ENCODE data around the gene MAST2. TPM values are rescaled to one million over a fixed set of nuclear protein-coding genes. Genes with fewer than 3 reads are reported as not detected.
A peak's percentile ranks its signal among the peaks of the same experiment; 100 is the strongest.
"Not testable (repeated sequence)": the region's sequence is repeated elsewhere in the genome, so short reads cannot be mapped to it uniquely, and the experiment has no call there.

The MAST2 gene
- total and polyA plus RNA-seq, 2 donors, result 40.0 to 53.0 TPM

DNA sequence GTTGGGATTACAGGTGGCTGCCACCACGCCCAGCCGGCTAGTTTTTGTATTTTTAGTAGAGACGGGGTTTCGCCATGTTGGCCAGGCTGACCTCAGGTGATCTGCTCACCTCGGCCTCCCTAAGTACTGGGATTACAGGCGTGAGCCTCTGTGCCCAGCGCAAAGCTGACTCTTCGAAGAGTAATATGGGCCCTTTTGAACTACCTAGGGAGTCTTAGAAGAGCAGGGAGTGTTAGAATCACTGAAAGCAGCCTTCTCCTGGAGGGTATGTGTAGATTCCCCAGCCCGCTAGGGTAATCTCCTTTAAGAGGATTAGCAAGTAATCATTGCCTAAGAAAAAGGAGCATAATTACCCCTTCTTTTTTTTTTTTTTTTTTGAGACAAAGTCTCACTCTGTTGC, 6.5 kb upstream of the MAST2 start:
- Histone ChIP-seq H3K4me1 (ENCODE audit: insufficient read depth) (no peaks in the 10 kb centered on the region), H3K27ac (ENCODE audit: low read depth) (no peak overlapping the region), H3K36me3 (ENCODE audit: insufficient read depth) (no peaks in the 10 kb centered on the region), H3K4me3 (ENCODE audit: low read depth, low read length) (no peak overlapping the region)
- 90% methylated on average over 9 of the region's 9 CpGs for WGBS
- DNase-seq (ENCODE audit: extremely low spot score), result no peak

GRCh38 chr1:45800899-45801298, 2.5 kb upstream of the MAST2 start:
- DNase-seq (ENCODE audit: extremely low spot score), result no peak
- WGBS, result 91% methylated on average over 4 of the region's 4 CpGs
- H3K27ac ChIP-seq (ENCODE audit: low read depth), result no peak overlapping the region
- no peaks in the 10 kb centered on the region for H3K4me1 ChIP-seq (ENCODE audit: insufficient read depth)
- H3K4me3 ChIP-seq (ENCODE audit: low read depth, low read length), result no peak overlapping the region
- H3K36me3 ChIP-seq (ENCODE audit: insufficient read depth), result no peaks in the 10 kb centered on the region

DNA sequence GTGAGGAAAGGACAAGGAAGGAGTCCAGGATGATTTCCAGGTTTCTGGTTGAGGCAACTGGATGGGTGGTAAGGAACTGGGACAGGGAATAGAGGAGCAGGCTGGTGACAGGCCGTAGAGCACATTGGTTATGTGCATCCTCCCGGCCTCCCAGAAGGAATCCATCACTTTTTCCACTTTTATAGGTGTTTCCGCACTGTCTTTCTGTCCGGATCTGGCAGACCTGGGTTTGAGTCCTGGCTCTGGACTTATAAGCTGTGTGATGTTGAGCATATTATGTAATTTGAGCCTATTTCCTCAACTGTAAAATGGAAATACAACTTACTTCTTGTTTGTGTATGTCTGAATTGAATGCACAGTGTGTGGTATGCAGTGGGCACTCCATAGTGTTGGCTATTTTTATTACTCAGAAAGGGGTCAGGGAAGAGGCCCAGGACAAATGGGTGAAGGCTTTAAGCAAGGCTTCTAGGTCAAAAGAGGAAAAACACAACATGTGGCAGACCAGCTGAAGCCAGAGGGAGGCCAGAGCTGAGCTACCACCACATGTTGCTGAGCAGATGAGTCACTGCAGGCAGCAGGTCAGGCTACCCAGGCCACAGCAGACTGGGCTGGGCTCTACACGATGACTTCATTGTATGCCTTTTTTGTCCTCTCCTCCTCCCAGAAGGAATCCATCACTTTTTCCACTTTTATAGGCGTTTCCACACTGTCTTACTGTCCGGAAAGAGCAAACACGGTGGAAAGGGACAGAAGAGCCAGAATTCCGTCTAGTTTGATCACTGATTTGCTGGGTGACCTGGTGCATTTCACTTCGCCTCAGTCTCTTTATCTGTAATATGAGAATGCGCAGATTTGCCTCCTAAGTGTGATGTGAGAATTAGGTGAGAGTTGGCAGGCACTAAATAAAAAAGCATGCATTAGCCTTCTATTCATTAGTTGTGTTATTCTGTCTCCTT, 791 bp upstream of the MAST2 start:
- peak overlapping the region; percentile 44 for H3K27ac ChIP-seq (ENCODE audit: low read depth)
- 26% methylated on average over 11 of the region's 11 CpGs for WGBS
- H3K36me3 ChIP-seq (ENCODE audit: insufficient read depth), result no peaks in the 10 kb centered on the region
- H3K4me3 ChIP-seq (ENCODE audit: low read depth, low read length), result peak overlapping the region; percentile 52
- DNase-seq (ENCODE audit: extremely low spot score), result peak; percentile 59
- H3K4me1 ChIP-seq (ENCODE audit: insufficient read depth), result no peaks in the 10 kb centered on the region

GRCh38 chr1:45803781-45804668, 613 bp downstream of the MAST2 start:
- not testable (repeated sequence) for H3K4me1 ChIP-seq (ENCODE audit: insufficient read depth); H3K36me3 ChIP-seq (ENCODE audit: insufficient read depth); H3K27ac ChIP-seq (ENCODE audit: low read depth); DNase-seq (ENCODE audit: extremely low spot score)
- peak overlapping the region; percentile 52 for H3K4me3 ChIP-seq (ENCODE audit: low read depth, low read length)
- 1% methylated on average over 24 of the region's 60 CpGs for WGBS

DNA sequence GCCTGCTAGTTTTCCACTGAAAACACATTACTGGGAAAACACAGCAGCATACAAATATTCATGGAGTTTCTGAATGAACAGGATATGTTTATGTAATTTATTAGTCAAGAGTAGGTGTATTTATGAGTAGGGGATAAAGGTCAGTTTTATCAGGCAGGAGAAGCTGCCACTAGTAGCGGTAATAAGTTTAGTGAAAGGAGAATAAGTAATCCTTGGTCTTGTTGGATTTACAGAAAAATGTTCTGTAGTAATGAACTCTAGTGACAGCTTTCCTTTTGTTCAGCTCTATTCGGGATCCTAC, 1.2 kb downstream of the MAST2 start:
- no peaks in the 10 kb centered on the region for H3K4me1 ChIP-seq (ENCODE audit: insufficient read depth)
- H3K4me3 ChIP-seq (ENCODE audit: low read depth, low read length), result peak overlapping the region; percentile 20
- WGBS, result 39% methylated on average over 2 of the region's 2 CpGs
- DNase-seq (ENCODE audit: extremely low spot score), result no peak
- no peaks in the 10 kb centered on the region for H3K36me3 ChIP-seq (ENCODE audit: insufficient read depth)
- H3K27ac ChIP-seq (ENCODE audit: low read depth), result no peak overlapping the region

DNA sequence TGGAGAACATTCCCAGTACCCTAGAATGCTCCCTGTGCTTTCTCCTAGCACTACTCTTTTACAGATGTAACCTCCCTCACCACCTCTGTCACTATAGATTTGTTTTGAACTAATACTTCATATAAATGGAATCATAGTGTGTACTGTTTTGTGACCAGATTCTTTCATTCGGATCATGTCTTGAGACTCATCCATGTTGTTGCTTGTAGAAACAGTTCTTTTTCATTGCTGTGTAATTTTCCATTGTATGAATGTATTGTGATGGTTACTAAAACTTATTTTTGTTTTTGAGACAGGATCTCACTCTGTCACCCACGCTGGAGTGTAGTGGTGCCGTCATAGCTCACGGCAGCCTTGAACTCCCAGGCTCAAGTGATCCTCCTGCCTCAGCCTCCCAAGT, 2.7 kb downstream of the MAST2 start:
- WGBS, result 98% methylated on average over 4 of the region's 4 CpGs
- H3K27ac ChIP-seq (ENCODE audit: low read depth), result no peak overlapping the region
- H3K4me3 ChIP-seq (ENCODE audit: low read depth, low read length), result no peak overlapping the region
- DNase-seq (ENCODE audit: extremely low spot score), result no peak
- H3K4me1 ChIP-seq (ENCODE audit: insufficient read depth), result no peaks in the 10 kb centered on the region
- no peaks in the 10 kb centered on the region for H3K36me3 ChIP-seq (ENCODE audit: insufficient read depth)

DNA sequence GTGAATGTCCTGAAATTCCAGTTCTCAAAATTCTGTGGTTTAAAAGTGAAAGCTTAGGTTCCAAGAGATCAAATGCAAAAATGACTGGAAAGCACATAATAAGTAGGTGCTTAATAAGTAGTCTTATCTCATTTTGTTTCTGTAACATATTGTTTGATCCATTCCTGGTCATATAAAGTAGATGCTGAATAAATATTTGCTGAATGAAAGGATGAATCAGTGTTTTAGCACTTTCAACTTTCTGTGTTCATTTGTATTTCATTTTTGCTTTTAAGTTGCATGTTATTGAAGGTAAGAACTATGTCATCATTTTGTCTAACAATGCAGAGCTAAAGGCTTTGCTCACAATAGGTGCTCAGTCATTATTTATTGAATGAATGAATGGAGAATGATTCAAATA, 6.3 kb downstream of the MAST2 start:
- H3K4me3 ChIP-seq (ENCODE audit: low read depth, low read length), result no peak overlapping the region
- H3K4me1 ChIP-seq (ENCODE audit: insufficient read depth), result no peaks in the 10 kb centered on the region
- no peak overlapping the region for H3K27ac ChIP-seq (ENCODE audit: low read depth)
- no peaks in the 10 kb centered on the region for H3K36me3 ChIP-seq (ENCODE audit: insufficient read depth)
- DNase-seq (ENCODE audit: extremely low spot score), result no peak

GRCh38 chr1:45814776-45815175, 11.4 kb downstream of the MAST2 start:
- Histone ChIP-seq H3K27ac (ENCODE audit: low read depth) (no peak overlapping the region), H3K4me3 (ENCODE audit: low read depth, low read length) (no peak overlapping the region), H3K4me1 (ENCODE audit: insufficient read depth) (no peaks in the 10 kb centered on the region), H3K36me3 (ENCODE audit: insufficient read depth) (no peaks in the 10 kb centered on the region)
- DNase-seq (ENCODE audit: extremely low spot score), result no peak
- whole genome bisulfite sequencing, result 96% methylated on average over 2 of the region's 2 CpGs

GRCh38 chr1:45815667-45816458, 12.5 kb downstream of the MAST2 start:
- H3K4me3 ChIP-seq (ENCODE audit: low read depth, low read length), result no peak overlapping the region
- no peaks in the 10 kb centered on the region for H3K36me3 ChIP-seq (ENCODE audit: insufficient read depth)
- H3K27ac ChIP-seq (ENCODE audit: low read depth), result no peak overlapping the region
- no peak for DNase-seq (ENCODE audit: extremely low spot score)
- WGBS, result 86% methylated on average over 3 of the region's 3 CpGs
- no peaks in the 10 kb centered on the region for H3K4me1 ChIP-seq (ENCODE audit: insufficient read depth)

DNA sequence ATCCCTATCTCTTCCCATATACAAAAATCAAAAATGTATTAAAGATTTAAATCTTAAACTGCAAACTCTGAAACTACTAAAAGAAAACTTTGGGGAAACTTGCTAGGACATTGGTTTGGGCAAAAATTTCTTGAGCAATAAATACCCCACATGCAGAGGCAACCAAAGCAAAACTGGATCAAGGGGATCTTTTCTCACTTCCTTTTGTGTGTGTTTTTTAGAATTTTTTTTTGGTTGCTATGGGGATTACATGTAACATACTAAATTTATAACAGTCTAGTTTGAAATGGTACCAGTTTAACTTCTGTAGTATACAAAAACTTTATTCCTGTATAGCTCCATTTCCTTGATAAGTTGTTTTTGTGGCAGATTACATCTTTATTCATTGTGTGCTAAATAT, 16.8 kb downstream of the MAST2 start:
- DNase-seq (ENCODE audit: extremely low spot score), result no peak
- Histone ChIP-seq H3K4me3 (ENCODE audit: low read depth, low read length) (no peak overlapping the region), H3K27ac (ENCODE audit: low read depth) (no peak overlapping the region), H3K36me3 (ENCODE audit: insufficient read depth) (no peaks in the 10 kb centered on the region), H3K4me1 (ENCODE audit: insufficient read depth) (no peaks in the 10 kb centered on the region)

GRCh38 chr1:45820788-45821187, 17.4 kb downstream of the MAST2 start:
- Histone ChIP-seq H3K27ac (ENCODE audit: low read depth) (no peak overlapping the region), H3K4me1 (ENCODE audit: insufficient read depth) (no peaks in the 10 kb centered on the region), H3K36me3 (ENCODE audit: insufficient read depth) (no peaks in the 10 kb centered on the region), H3K4me3 (ENCODE audit: low read depth, low read length) (no peak overlapping the region)
- no peak for DNase-seq (ENCODE audit: extremely low spot score)
- 90% methylated on average over 3 of the region's 3 CpGs for WGBS

- no peak for DNase-seq (ENCODE audit: extremely low spot score)
- Histone ChIP-seq H3K4me1 (ENCODE audit: insufficient read depth) (no peaks in the 10 kb centered on the region), H3K36me3 (ENCODE audit: insufficient read depth) (no peaks in the 10 kb centered on the region), H3K4me3 (ENCODE audit: low read depth, low read length) (no peak overlapping the region), H3K27ac (ENCODE audit: low read depth) (no peak overlapping the region)
- WGBS, result 95% methylated on average over 1 of the region's 1 CpG
These were observed 19.2 kb downstream of the MAST2 start for GRCh38 chr1:45822644-45823043.

DNA sequence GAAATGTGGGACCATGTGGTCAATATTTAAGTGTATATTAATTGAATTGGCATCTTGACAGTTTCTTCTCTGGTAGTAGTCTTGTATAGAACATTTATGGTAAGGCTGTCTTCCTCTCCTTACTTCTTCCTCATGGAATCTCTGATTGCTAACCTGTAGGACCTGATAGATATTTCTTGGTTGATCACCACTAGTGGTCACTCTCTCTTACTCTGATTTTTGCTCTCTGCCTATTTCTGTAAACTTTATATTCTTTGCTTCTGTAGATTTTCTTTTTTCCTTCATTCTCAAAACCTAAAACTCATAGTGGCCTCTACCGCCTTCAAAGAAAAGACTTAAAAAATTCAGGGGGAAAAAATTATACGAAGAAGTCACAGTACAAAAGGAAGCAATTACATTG, 21.2 kb downstream of the MAST2 start:
- Histone ChIP-seq H3K4me3 (ENCODE audit: low read depth, low read length) (no peak overlapping the region), H3K27ac (ENCODE audit: low read depth) (no peak overlapping the region), H3K36me3 (ENCODE audit: insufficient read depth) (no peaks in the 10 kb centered on the region), H3K4me1 (ENCODE audit: insufficient read depth) (no peaks in the 10 kb centered on the region)
- no peak for DNase-seq (ENCODE audit: extremely low spot score)
- 98% methylated on average over 2 of the region's 2 CpGs for WGBS

Measured in urinary bladder (tissue), 4 donors.